ENCODE results near the gene EFCAB8. TPM values are rescaled to one million over a fixed set of nuclear protein-coding genes. Genes with fewer than 3 reads are reported as not detected.

EFCAB8 gene
- total RNA-seq, 4 donors from 2014 or later: 0.13 to 0.78 TPM; not detected in 2

DNA sequence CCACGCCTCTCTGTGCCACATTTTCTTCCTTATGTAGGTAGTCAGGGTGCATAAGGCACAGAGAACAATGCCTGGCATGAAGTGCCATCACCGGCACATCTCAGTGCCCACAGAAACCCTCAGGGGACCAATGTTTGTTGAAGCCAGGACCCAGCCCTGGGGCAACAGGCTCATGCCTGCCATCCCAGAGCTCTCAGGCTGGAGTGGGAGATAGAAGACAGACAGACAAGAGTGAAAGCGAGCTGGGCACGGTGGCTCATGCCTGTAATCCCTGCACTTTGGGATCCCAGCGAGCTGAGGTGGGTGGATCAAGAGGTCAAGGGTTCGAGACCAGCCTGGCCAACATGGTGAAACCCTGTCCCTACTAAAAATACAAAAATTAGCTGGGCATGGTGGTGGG, 13.5 kb downstream of the EFCAB8 start:
- TF ChIP-seq EP300 (IDR thresholded peaks at IDR 0.05) (no peak), POLR2A (IDR thresholded peaks at IDR 0.05) (no peak), POLR2AphosphoS5 (IDR thresholded peaks at IDR 0.05) (no peak)
- TF ChIP-seq, protein P1, sequence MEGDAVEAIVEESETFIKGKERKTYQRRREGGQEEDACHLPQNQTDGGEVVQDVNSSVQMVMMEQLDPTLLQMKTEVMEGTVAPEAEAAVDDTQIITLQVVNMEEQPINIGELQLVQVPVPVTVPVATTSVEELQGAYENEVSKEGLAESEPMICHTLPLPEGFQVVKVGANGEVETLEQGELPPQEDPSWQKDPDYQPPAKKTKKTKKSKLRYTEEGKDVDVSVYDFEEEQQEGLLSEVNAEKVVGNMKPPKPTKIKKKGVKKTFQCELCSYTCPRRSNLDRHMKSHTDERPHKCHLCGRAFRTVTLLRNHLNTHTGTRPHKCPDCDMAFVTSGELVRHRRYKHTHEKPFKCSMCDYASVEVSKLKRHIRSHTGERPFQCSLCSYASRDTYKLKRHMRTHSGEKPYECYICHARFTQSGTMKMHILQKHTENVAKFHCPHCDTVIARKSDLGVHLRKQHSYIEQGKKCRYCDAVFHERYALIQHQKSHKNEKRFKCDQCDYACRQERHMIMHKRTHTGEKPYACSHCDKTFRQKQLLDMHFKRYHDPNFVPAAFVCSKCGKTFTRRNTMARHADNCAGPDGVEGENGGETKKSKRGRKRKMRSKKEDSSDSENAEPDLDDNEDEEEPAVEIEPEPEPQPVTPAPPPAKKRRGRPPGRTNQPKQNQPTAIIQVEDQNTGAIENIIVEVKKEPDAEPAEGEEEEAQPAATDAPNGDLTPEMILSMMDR (IDR thresholded peaks at IDR 0.05): no peak
- ATAC-seq: no peak
- WGBS, 2 donors (ENCODE audit: low coverage in 1 of 2): 66 to 86% methylated on average over 2 to 5 of the region's 6 CpGs
- H3K36me3 ChIP-seq: no peaks in the 10 kb centered on the region
- no peaks in the 10 kb centered on the region for H3K9me3 ChIP-seq
- no peaks in the 10 kb centered on the region for H3K27me3 ChIP-seq
- no peak overlapping the region for H3K4me3 ChIP-seq
- H3K4me1 ChIP-seq: no peaks in the 10 kb centered on the region
- H3K27ac ChIP-seq: no peak overlapping the region

DNA sequence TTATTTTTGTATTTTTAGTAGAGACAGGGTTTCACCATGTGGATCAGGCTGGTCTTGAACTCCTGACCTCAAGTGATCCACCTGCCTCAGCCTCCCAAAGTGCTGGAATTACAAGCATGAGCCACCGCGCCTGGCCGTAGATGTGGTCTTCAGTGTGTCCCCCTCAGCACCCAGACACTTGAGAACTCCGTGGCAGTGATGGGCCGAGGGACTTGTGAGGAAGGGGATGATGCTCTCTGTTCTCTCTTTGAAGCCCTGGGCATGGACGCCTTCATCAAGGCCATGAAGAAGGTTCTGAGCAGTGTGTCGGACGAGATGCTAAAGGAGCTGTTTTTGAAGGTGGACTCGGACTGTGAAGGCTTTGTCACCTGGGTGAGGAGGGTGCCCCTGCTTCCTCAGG, 16.9 kb downstream of the EFCAB8 start:
- Histone ChIP-seq H3K27me3 (no peaks in the 10 kb centered on the region), H3K36me3 (no peaks in the 10 kb centered on the region), H3K27ac (no peak overlapping the region), H3K9me3 (no peaks in the 10 kb centered on the region), H3K4me3 (no peak overlapping the region), H3K4me1 (no peaks in the 10 kb centered on the region)
- TF ChIP-seq POLR2AphosphoS5 (IDR thresholded peaks at IDR 0.05) (no peak), POLR2A (IDR thresholded peaks at IDR 0.05) (no peak), EP300 (IDR thresholded peaks at IDR 0.05) (no peak)
- TF ChIP-seq, protein P1 (IDR thresholded peaks at IDR 0.05): no peak
- no CpG with 5 or more reads among the region's 9 CpGs for whole genome bisulfite sequencing, 2 donors (ENCODE audit: low coverage in 1 of 2)
- ATAC-seq: no peak

DNA sequence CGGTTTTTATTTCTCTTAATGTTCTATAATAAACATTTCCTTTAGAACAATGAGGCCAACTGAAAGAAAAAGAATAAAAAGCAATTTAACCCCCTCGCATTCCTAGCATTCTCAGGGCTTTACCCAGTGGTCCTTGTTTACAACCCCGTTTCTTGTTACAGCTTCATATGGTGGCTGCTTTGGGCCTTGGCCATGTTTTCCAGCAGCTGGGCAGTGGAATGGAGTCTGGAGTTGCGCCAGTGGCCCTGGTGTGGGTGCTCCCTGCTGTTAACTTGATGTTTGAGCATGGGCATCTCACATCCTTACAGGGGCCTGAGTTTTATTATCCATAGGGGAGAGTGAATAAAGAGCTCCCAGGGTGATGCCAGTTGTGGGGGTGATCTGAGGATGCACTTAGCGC, 18.8 kb downstream of the EFCAB8 start:
- WGBS, 2 donors (ENCODE audit: low coverage in 1 of 2): 73 to 85% methylated on average over 2 to 5 of the region's 5 CpGs
- TF ChIP-seq, protein P1 (IDR thresholded peaks at IDR 0.05): no peak
- TF ChIP-seq EP300 (IDR thresholded peaks at IDR 0.05): no peak
- TF ChIP-seq POLR2A (IDR thresholded peaks at IDR 0.05): no peak
- no peak for TF ChIP-seq POLR2AphosphoS5 (IDR thresholded peaks at IDR 0.05)
- H3K4me1 ChIP-seq: no peaks in the 10 kb centered on the region

DNA sequence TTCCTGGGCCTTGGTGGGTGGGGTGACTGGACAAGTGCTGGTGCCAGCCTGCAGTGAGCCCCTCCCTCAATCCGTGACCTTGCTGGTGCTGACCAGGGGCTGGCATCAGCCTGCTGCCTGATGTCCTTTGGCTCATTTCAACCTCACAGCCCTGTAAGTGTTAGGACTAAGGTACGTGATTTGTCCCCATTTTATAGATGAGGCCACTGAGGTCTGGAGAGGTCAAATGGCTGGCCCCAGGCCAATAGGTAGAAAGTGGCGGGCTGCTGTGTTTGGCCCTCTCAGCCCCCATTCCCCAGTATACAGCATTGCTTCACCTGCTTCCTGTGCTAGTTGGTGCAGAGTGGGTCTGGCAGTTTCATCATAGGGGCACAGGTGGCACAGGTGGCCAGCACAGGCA, 20.1 kb downstream of the EFCAB8 start:
- Histone ChIP-seq H3K4me1 (no peaks in the 10 kb centered on the region), H3K27me3 (no peaks in the 10 kb centered on the region), H3K36me3 (no peaks in the 10 kb centered on the region), H3K4me3 (no peak overlapping the region), H3K9me3 (no peaks in the 10 kb centered on the region), H3K27ac (no peak overlapping the region)
- TF ChIP-seq EP300 (IDR thresholded peaks at IDR 0.05) (no peak), POLR2AphosphoS5 (IDR thresholded peaks at IDR 0.05) (no peak), POLR2A (IDR thresholded peaks at IDR 0.05) (no peak)
- TF ChIP-seq, protein P1 (IDR thresholded peaks at IDR 0.05): no peak
- no peak for ATAC-seq
- WGBS, 2 donors (ENCODE audit: low coverage in 1 of 2): no CpG with 5 or more reads among the region's 3 CpGs

More for the DNA sequence above, 18.8 kb downstream of the EFCAB8 start:
- no peak overlapping the region for H3K4me3 ChIP-seq
- H3K27me3 ChIP-seq: no peaks in the 10 kb centered on the region
- no peak overlapping the region for H3K27ac ChIP-seq
- H3K36me3 ChIP-seq: no peaks in the 10 kb centered on the region
- no peaks in the 10 kb centered on the region for H3K9me3 ChIP-seq
- ATAC-seq: no peak

DNA sequence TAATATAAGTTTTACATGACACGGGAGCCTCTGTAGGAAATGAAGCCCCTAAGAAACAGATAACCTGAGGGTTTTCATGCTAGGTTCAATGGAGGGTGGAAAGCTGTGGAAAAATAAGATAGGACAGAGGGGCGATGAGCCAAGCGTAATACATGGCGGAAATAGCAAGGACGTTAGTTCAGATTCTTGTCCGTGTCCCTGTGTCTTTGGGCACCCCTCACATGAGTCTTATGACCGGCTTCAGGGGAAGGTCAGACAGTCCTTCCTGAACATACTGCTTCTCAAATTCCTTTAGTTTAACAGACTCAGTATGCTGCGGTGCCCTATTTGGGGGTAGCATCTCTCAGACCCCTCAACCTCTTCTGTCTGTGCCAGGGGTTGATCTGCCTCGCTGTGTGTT, 20.8 kb downstream of the EFCAB8 start:
- H3K4me1 ChIP-seq: no peaks in the 10 kb centered on the region
- WGBS, 2 donors (ENCODE audit: low coverage in 1 of 2): 88 to 92% methylated on average over 6 to 8 of the region's 9 CpGs
- ATAC-seq: no peak
- TF ChIP-seq EP300 (IDR thresholded peaks at IDR 0.05) (no peak), POLR2AphosphoS5 (IDR thresholded peaks at IDR 0.05) (no peak), POLR2A (IDR thresholded peaks at IDR 0.05) (no peak)
- TF ChIP-seq, protein P1 (IDR thresholded peaks at IDR 0.05): no peak
- H3K27ac ChIP-seq: no peak overlapping the region
- no peaks in the 10 kb centered on the region for H3K36me3 ChIP-seq
- H3K4me3 ChIP-seq: no peak overlapping the region
- H3K27me3 ChIP-seq: no peaks in the 10 kb centered on the region
- no peaks in the 10 kb centered on the region for H3K9me3 ChIP-seq
